HG02642 (cell line): Measurements from ENCODE around the gene MUC15.
"Not testable (repeated sequence)": the region's sequence is repeated elsewhere in the genome, so short reads cannot be mapped to it uniquely, and the experiment has no call there.

ENCODE experiments used
- ATAC-seq: cut with Tn5 transposase; IDR thresholded peaks from one replicate; pipeline ENCODE4 v1.9.1; 2021; ENCODE audit warnings: mild to moderate bottlenecking; ENCODE audit not compliant: unreplicated experiment, poor library complexity

The MUC15 gene, protein sequence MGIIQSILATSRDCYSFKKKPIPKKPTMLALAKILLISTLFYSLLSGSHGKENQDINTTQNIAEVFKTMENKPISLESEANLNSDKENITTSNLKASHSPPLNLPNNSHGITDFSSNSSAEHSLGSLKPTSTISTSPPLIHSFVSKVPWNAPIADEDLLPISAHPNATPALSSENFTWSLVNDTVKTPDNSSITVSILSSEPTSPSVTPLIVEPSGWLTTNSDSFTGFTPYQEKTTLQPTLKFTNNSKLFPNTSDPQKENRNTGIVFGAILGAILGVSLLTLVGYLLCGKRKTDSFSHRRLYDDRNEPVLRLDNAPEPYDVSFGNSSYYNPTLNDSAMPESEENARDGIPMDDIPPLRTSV

GRCh38 chr11:26571861-26572654, at the start of gene MUC15:
Gene MUC15 (minus strand): TSS chr11:26572263. CDS start chr11:26567094, 5,169 bp downstream.
- no peak for ATAC-seq

DNA sequence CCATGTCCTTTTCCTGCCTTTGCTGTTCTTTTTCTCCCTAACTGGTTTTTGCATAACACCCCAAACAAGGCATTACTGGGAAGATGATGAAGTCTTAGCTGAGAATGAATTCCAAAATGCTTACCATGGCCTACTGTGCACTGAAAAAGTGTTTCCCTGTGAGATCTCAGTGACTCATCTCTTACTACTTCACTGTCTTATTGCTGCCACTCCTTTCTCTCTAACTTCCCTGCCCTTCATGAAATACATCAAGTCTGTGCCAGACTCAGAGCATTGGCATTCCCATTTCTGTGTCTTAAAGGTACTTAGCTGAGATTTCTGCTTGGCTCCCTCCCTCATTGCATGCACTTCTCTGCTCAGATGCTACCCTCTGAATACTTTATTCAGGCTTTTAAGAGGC, 49.1 kb upstream of the MUC15 start:
- ATAC-seq, result no peak

- ATAC-seq, result no peak
Observed at GRCh38 chr11:26620282-26621045, 48.4 kb upstream of the MUC15 start.

DNA sequence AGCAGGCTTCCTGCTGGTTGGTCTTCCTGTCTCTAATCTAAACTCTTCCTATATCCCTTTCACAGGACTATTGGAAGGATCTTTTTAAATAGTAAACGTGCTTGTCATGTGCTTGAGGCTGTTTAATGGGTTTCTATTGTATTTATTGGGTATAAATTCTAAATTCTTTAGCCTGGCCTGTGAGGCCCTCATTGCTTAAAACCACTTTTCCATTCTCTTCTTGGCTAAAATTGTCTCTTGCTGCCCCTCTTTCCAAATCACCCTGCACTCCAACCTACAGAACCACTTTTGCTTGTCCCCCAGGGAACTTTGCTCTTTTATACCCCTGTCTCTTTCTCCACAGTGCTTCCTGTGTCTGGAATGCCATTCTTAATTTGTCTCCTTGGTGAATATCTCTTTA, 46.4 kb upstream of the MUC15 start:
- no peak for ATAC-seq

DNA sequence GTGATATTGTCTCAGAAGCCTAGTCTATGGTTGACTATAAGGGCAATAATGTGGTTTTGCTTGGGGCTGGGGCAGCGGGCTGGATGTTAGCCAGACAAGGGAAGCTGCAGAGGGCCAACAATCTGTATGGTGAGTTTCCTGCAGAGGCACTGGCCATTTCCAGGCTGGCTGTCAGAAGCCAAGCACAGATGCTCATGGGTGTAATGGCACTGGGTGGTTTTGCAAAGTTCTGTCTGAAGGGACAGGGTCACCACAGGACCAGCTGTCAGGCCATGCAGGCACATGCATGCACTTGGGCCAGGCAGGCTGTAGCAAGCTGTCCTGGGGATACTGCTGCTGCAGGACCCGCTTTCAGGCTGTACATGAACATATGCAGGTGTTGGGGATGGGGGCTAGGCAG, 41.7 kb upstream of the MUC15 start:
- ATAC-seq, result no peak

- peak; percentile 34 for ATAC-seq
Observed at GRCh38 chr11:26608507-26609146, 36.6 kb upstream of the MUC15 start.

DNA sequence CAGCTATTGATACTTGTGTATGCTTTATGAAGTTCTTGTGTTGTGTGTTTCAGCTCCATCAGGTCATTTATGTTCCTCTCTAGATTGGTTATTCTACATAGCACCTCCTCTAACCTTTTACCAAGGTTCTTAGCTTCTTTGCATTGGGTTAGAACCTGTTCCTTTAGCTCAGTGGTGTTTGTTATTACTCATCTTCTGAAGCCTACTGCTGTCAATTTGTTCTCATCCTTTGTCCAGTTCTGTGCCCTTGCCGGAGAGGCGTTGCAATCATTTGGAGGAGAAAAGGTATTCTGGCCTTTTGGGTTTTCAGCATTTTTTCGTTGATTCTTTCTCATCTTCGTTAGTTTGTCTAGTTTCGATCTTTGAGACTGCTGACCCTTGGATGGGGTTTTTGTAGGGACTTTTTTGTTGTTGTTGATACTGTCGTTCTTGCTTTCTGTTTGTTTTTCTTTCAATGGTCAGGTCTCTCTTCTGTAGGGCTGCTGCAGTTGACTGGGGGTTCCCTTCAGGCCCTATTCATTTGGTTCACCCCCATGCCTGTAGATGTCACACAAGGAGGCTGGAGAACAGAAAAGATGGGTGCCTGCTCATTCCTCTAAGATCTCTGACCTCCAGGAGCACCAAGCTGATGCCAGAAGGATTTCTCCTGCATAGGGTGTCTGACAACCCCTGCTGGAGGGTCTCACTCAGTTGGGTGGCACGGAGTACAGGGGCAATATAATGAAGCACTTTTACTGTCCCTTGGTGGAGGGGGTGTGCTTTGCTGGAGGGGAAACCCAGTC, 35.9 kb upstream of the MUC15 start:
- peak; percentile 70 for ATAC-seq

- ATAC-seq, result no peak
Observed at GRCh38 chr11:26599876-26600434, 27.9 kb upstream of the MUC15 start.

- no peak for ATAC-seq
Observed at GRCh38 chr11:26599425-26599824, 27.4 kb upstream of the MUC15 start.

GRCh38 chr11:26597899-26598298, 25.8 kb upstream of the MUC15 start:
- ATAC-seq, result no peak

DNA sequence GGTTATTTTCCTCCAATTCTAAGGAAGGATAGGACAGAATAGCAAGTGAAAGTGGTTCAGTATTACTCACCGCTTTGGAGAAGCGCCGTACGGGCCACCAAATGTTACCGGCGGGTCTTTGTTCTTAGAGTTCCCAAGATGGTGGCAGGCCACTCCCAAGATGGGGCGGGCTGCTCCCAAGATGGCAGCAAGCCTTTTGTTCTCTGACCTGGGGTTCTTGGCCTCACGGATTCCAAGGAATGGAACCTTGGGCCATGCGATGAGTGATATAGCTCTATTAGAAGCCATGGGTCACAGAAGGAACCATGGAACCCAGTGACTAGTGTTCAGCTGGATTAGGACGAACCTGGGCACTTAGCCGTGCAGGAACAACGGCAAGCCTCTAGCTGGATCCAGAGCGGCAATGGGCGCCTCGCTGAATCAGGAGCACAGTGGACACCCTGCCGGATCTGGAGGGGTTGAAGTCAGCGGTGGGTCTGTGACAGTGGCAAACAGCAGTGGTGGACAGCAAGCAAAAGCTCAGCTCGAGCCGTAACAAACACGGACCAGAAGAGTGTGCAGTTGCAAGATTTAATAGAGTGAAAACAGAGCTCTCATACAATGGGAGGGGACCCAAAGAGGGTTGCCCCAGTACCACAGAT, 25.1 kb upstream of the MUC15 start:
- not testable (repeated sequence) for ATAC-seq

DNA sequence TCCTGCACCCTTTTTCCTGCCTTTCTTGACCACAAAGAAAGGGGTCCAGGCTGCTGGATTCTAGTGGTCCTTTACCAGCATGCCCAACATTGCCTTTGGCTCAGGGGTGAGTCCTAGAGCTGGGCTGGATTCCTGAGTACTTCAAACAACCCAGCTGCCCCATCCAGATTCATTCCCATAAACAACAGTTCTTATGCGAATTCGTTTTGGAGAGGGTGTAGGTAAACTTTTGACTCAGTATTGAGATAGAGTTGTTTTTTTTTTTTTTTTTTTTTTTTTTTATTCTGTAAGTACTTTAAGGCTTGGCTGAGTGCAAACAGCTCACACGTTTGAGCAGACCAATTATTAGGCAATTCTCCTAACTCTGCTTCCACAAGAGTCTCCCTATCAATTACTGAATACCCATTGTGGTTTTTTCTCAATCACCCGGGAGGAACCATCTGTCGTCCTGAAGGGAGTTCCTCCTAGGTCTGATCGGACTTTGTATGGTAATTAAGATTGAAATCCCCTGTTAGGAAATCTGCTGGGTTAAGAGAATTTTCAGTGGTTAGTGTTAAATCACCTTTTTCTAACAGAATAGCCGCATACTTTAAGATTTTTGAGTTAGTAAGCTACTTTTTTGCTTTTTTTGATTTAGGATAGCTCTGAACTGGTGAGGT, 23.3 kb upstream of the MUC15 start:
- not testable (repeated sequence) for ATAC-seq

- no peak for ATAC-seq
Observed at GRCh38 chr11:26593691-26594090, 21.6 kb upstream of the MUC15 start.

DNA sequence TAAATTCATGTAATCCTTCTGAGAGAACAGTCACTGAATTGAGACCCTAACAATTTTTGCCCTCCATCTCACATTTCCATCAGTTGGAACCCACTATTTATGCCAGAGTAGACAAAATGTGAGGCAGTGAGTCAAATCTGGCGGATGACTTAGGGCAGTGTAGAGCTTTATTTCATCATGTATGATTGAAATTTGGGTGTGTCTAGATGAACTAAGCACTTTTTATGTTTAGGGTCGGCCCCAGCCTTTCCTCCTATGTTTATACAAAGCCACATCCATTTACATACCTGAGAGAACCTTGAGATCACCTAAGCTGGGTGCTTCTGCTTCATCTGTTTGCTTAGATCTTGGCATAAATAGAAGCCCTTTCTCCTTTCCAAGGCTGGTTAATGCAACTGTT, 15.0 kb upstream of the MUC15 start:
- ATAC-seq, result no peak

DNA sequence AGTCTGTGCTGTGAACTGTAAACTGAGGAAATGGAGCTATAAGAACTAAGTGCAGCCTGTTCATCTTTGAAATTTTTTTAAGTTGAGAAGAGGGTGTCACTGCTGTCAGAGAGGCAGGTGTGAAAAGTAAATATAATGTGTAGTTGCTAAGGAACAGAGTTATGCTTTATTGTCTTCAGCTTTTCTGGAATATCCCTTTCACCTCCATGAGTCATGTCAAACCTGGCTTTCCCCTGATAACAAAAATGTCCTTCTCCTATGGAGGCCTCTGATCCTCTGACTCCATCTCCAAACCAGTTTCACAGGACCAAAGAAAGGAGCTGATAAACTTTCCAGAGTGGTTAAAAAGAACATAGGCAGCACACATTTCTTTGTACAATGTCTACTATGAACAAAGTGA, 12.8 kb upstream of the MUC15 start:
- ATAC-seq, result no peak

GRCh38 chr11:26583550-26583949, 11.5 kb upstream of the MUC15 start:
- no peak for ATAC-seq

- ATAC-seq, result no peak
Observed at GRCh38 chr11:26580929-26581328, 8.9 kb upstream of the MUC15 start.

- ATAC-seq, result no peak
Observed at GRCh38 chr11:26579683-26580082, 7.6 kb upstream of the MUC15 start.
